IMR-90 (cell line): ENCODE measurements around the gene MAGI2. TPM values are rescaled to one million over a fixed set of nuclear protein-coding genes. Genes with fewer than 3 reads are reported as not detected.

Experiments
- ATAC-seq: fragments of 200-7000 bp; cut with Tn5 transposase; 2 replicates; pipeline ENCODE4 v1.9.1; 2020; ENCODE audit warnings: low read depth, mild to moderate bottlenecking, moderate library complexity
- BruUV-seq: library from RNA; stranded (reverse); fragments of 400-500 nt; replicated peaks from 2 replicates; lab custom pipeline; 2021; lab: Mats Ljungman, UMichigan
- CTCF ChIA-PET: fragments of 300-600 bp; formaldehyde crosslinking; extraction: SDS; loops from one replicate; lab custom pipeline; 2021; ENCODE audit warnings: antibody characterized with exemption; lab: Yijun Ruan, JAX
- POLR2A ChIA-PET: fragments of 300-600 bp; sonication (Branson Sonifier 250); formaldehyde crosslinking; loops from one replicate; lab custom pipeline; 2022; ENCODE audit warnings: antibody characterized with exemption; ENCODE audit not compliant: unreplicated experiment; lab: Charles Lee
- DNase-seq: peaks from one replicate; pipeline ENCODE4 v3.0.0; 2013
- H2AFZ ChIP-seq: replicated peaks from 2 replicates; pipeline ENCODE3; 2013; ENCODE audit warnings: low read length, mild to moderate bottlenecking; ENCODE audit not compliant: poor library complexity
- H2AK5ac ChIP-seq: 2 replicates; pipeline ENCODE4 v1.6.1; 2013; ENCODE audit warnings: low read depth, low read length, inconsistent platforms
- H2AK9ac ChIP-seq: replicated peaks from 2 replicates; pipeline ENCODE3; 2013; ENCODE audit warnings: mild to moderate bottlenecking, low read depth, low read length, moderate library complexity; ENCODE audit not compliant: poor library complexity
- H2BK120ac ChIP-seq: 2 replicates; pipeline ENCODE4 v1.6.1; 2013; ENCODE audit warnings: low read depth, low read length, inconsistent platforms
- H2BK15ac ChIP-seq: 3 replicates; pipeline ENCODE4 v1.6.1; 2013; ENCODE audit warnings: low read depth, low read length, inconsistent platforms
- H2BK20ac ChIP-seq: 2 replicates; pipeline ENCODE4 v1.6.1; 2013; ENCODE audit warnings: low read depth, mild to moderate bottlenecking, inconsistent platforms, low read length, moderate library complexity
- H2BK5ac ChIP-seq: 2 replicates; pipeline ENCODE4 v1.6.1; 2013; ENCODE audit warnings: mild to moderate bottlenecking, low read depth, low read length, inconsistent platforms; ENCODE audit not compliant: poor library complexity, severe bottlenecking
- H3K14ac ChIP-seq: replicated peaks from 2 replicates; pipeline ENCODE4 v1.6.1; 2013; ENCODE audit warnings: low read depth, low read length, inconsistent platforms
- H3K18ac ChIP-seq: 2 replicates; pipeline ENCODE4 v1.6.1; 2013; ENCODE audit warnings: low read depth, low read length, control low read depth
- H3K23ac ChIP-seq: 2 replicates; pipeline ENCODE4 v1.6.1; 2013; ENCODE audit warnings: low read depth, low read length, inconsistent platforms
- H3K27ac ChIP-seq: 2 replicates; pipeline ENCODE4 v1.5.1; 2013; ENCODE audit warnings: mild to moderate bottlenecking, control low read depth, low read length; ENCODE audit not compliant: insufficient read depth
- H3K27me3 ChIP-seq: 2 replicates; pipeline ENCODE4 v1.6.1; 2013; ENCODE audit warnings: low read length; ENCODE audit not compliant: control insufficient read depth, insufficient read depth
- H3K36me3 ChIP-seq: 2 replicates; pipeline ENCODE4 v1.6.1; 2013; ENCODE audit warnings: low read length, mixed read lengths; ENCODE audit not compliant: control insufficient read depth, insufficient read depth
- H3K4ac ChIP-seq: 2 replicates; pipeline ENCODE4 v1.6.1; 2013; ENCODE audit warnings: low read depth, low read length, inconsistent platforms
- H3K4me1 ChIP-seq: 2 replicates; pipeline ENCODE4 v1.6.1; 2013; ENCODE audit warnings: low read length, mixed read lengths; ENCODE audit not compliant: control insufficient read depth, insufficient read depth
- H3K4me2 ChIP-seq: 2 replicates; pipeline ENCODE4 v1.6.1; 2013; ENCODE audit warnings: low read depth, mild to moderate bottlenecking, control low read depth, low read length, moderate library complexity
- H3K4me3 ChIP-seq: 2 replicates; pipeline ENCODE4 v1.5.1; 2013; ENCODE audit warnings: low read depth, mild to moderate bottlenecking, control low read depth, low read length, moderate library complexity; ENCODE audit not compliant: insufficient read depth
- H3K56ac ChIP-seq: 2 replicates; pipeline ENCODE4 v1.6.1; 2013; ENCODE audit warnings: low read length, inconsistent platforms; ENCODE audit not compliant: insufficient read depth; ENCODE audit errors: extremely low read depth
- H3K79me1 ChIP-seq, 2 experiments: 2 replicates each; pipeline ENCODE4 v1.6.1; 2013; ENCODE audit warnings: low read length in 2 of 2, inconsistent platforms in 1 of 2, low read depth in 1 of 2
- H3K9ac ChIP-seq: 2 replicates; pipeline ENCODE4 v1.6.1; 2013; ENCODE audit warnings: low read depth, low read length, control low read depth
- H3K9me1 ChIP-seq: 2 replicates; pipeline ENCODE4 v1.6.1; 2013; ENCODE audit warnings: low read length, inconsistent platforms; ENCODE audit not compliant: insufficient read depth
- H3K9me3 ChIP-seq: 2 replicates; pipeline ENCODE4 v1.6.1; 2013; ENCODE audit warnings: low read length; ENCODE audit not compliant: control insufficient read depth, insufficient read depth
- H4K20me1 ChIP-seq: 2 replicates; pipeline ENCODE4 v1.6.1; 2013; ENCODE audit warnings: low read length, inconsistent platforms; ENCODE audit not compliant: insufficient read depth
- H4K5ac ChIP-seq: 2 replicates; pipeline ENCODE4 v1.6.1; 2013; ENCODE audit warnings: mild to moderate bottlenecking, low read depth, low read length, control low read depth
- H4K8ac ChIP-seq, 2 experiments: 2 replicates each; pipeline ENCODE4 v1.6.1; 2013; ENCODE audit warnings: low read depth in 2 of 2, low read length in 2 of 2, control low read depth in 1 of 2, inconsistent platforms in 1 of 2
- H4K91ac ChIP-seq: 2 replicates; pipeline ENCODE4 v1.6.1; 2013; ENCODE audit warnings: low read depth, low read length, inconsistent platforms; ENCODE audit not compliant: insufficient read depth
- RAD21 ChIP-seq: IDR thresholded peaks from 2 replicates; pipeline ENCODE4 v1.6.1; 2012; ENCODE audit warnings: low read length, improper control_type of control experiment
- WGBS, 2 experiments: methylation state at CpG; one replicate each; pipeline versions ENCODE4 v1.1.5 to v1.1.7; 2013; ENCODE audit warnings: missing lambda C conversion rate in 2 of 2; ENCODE audit not compliant: insufficient read length in 1 of 2; ENCODE audit errors: extremely low coverage in 2 of 2; 5-methylcytosine and 5-hydroxymethylcytosine counted together
- dilution Hi-C: fragments of 300-500 bp; cut with HindIII; formaldehyde crosslinking; loops from one replicate; pipeline ENCODE4 v1.14.3; 2018; ENCODE audit warnings: low sequenced_read_pairs; ENCODE audit not compliant: unreplicated experiment
- in situ Hi-C: fragments of 300-500 bp; cut with MboI; formaldehyde crosslinking; loops from 3 replicates; pipeline ENCODE4 v1.14.3; 2019; ENCODE audit warnings: low sequenced_read_pairs, inconsistent platforms, mixed read lengths
- intact Hi-C: fragments of 100-400 bp; cut with micrococcal nuclease; formaldehyde crosslinking; loops from 2 replicates; pipeline ENCODE4 v1.10.0; 2022
- polyA plus RNA-seq, 3 experiments: library from polyadenylated mRNA; depleted of rRNA; stranded (reverse); fragments of >200 nt; gene quantifications; 2 replicates each; pipeline ENCODE4 v1.2.3, GENCODE V29; 2012; ENCODE audit warnings: low replicate concordance in 1 of 3
- total RNA-seq: library from RNA; depleted of rRNA; stranded (reverse); fragments of >200 nt; gene quantifications from 2 replicates; pipeline ENCODE4 v1.2.3, GENCODE V29; 2012

The MAGI2 gene
- total and polyA plus RNA-seq, 2 of the 4 experiments (the other 2 are of a cell fraction), result 2.5 to 17.9 TPM

DNA sequence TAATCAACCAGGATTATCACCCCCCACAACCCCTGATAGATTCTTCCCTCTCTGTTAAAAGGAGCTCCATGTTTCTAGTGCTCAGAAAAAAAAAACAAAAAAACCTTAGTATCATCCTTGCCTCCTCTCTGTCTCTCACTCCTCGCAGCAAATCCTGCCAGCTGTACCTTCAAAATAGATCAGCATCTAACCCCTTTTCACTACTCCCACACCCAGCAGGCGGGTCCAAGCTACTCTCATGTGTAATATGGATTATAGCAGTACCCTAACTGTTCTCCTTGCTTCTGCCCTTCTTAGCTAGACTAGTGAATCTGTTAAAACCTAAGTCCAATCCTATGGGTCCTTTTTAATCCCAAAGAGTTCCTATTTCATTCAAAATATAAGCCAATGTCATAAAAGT, 667.4 kb downstream of the MAGI2 start:
- ChIA-PET POLR2A (no interaction called here), CTCF (no interaction called here)
- Histone ChIP-seq H3K4ac (no peak overlapping the region), H3K14ac (no peak overlapping the region), H3K56ac (no peak overlapping the region), H3K4me1 (no peaks in the 10 kb centered on the region), H4K91ac (no peak overlapping the region), H2BK5ac (no peak overlapping the region), H3K27ac (no peak overlapping the region), H2AK9ac (no peak overlapping the region), H3K9me1 (no peaks in the 10 kb centered on the region), H3K79me1 (no peaks in the 10 kb centered on the region), H2BK15ac (no peak overlapping the region), H2AFZ (no peak overlapping the region), H3K9me3 (no peaks in the 10 kb centered on the region), H4K5ac (no peak overlapping the region), H3K36me3 (no peaks in the 10 kb centered on the region), H2BK120ac (no peak overlapping the region), H3K27me3 (no peaks in the 10 kb centered on the region), H2BK20ac (no peak overlapping the region), H3K4me3 (no peak overlapping the region), H4K8ac (no peak overlapping the region), H3K4me2 (no peak overlapping the region), H2AK5ac (no peak overlapping the region), H3K23ac (no peak overlapping the region), H3K18ac (no peak overlapping the region), H3K9ac (no peak overlapping the region), H4K20me1 (no peaks in the 10 kb centered on the region)
- BruUV-seq, result no TSS peak
- no peak for TF ChIP-seq RAD21
- intact Hi-C loops (no loop called here), in situ Hi-C loops (no loop called here), dilution Hi-C loops (no loop called here)
- DNase-seq (no peak), ATAC-seq (no peak)
- WGBS, 2 experiments, result no CpG with 5 or more reads among the region's 2 CpGs
